Measurements from ENCODE around the gene SMCHD1. TPM values are rescaled to one million over a fixed set of nuclear protein-coding genes. Genes with fewer than 3 reads are reported as not detected.
A peak's percentile ranks its signal among the peaks of the same experiment; 100 is the strongest.

The SMCHD1 gene
- total RNA-seq (2014; rRNA removed; shearing (Covaris generic); ENCODE audit: low replicate concordance), result 16.2 and 19.0 TPM in 2 replicates

GRCh38 chr18:2655178-2655953, at the start of gene SMCHD1:
Gene SMCHD1 (plus strand): TSS chr18:2655726. CDS start chr18:2656076, 350 bp downstream.
- Histone ChIP-seq H3K4me3 (peak within 1 kb of the TSS; percentile 91), H3K36me3 (no peaks in the 10 kb centered on the region; the same call in 1 of the 2 replicates), H3K27me3 (no peaks in the 10 kb centered on the region), H3K9me3 (no peaks in the 10 kb centered on the region)
- peak; percentile 85 for DNase-seq

GRCh38 chr18:2606335-2606734, 49.2 kb upstream of the SMCHD1 start:
- H3K36me3 ChIP-seq, result peaks cover 47% of the 10 kb centered on the region
- H3K27me3 ChIP-seq, result no peaks in the 10 kb centered on the region
- no peaks in the 10 kb centered on the region for H3K9me3 ChIP-seq
- DNase-seq, result no peak
- no peak overlapping the region for H3K4me3 ChIP-seq

- no peaks in the 10 kb centered on the region for H3K27me3 ChIP-seq
- no peak overlapping the region for H3K4me3 ChIP-seq
- H3K9me3 ChIP-seq, result no peaks in the 10 kb centered on the region
- DNase-seq, result no peak
- peaks cover 56% of the 10 kb centered on the region for H3K36me3 ChIP-seq
Observed at GRCh38 chr18:2609604-2610003, 45.9 kb upstream of the SMCHD1 start.

- no peak for DNase-seq
- no peak overlapping the region for H3K4me3 ChIP-seq
- H3K27me3 ChIP-seq, result no peaks in the 10 kb centered on the region
- no peaks in the 10 kb centered on the region for H3K9me3 ChIP-seq
- H3K36me3 ChIP-seq, result peaks cover 65% of the 10 kb centered on the region
Observed at GRCh38 chr18:2610549-2610948, 45.0 kb upstream of the SMCHD1 start.

- Histone ChIP-seq H3K36me3 (peaks cover 67% of the 10 kb centered on the region), H3K9me3 (no peaks in the 10 kb centered on the region), H3K27me3 (no peaks in the 10 kb centered on the region), H3K4me3 (no peak overlapping the region)
- no peak for DNase-seq
Observed at GRCh38 chr18:2612996-2613395, 42.5 kb upstream of the SMCHD1 start.

GRCh38 chr18:2617401-2617998, 38.0 kb upstream of the SMCHD1 start:
- no peaks in the 10 kb centered on the region for H3K27me3 ChIP-seq
- no peaks in the 10 kb centered on the region for H3K9me3 ChIP-seq
- DNase-seq, result no peak
- H3K36me3 ChIP-seq, result peaks cover 44% of the 10 kb centered on the region
- no peak overlapping the region for H3K4me3 ChIP-seq

- no peaks in the 10 kb centered on the region for H3K27me3 ChIP-seq
- no peak for DNase-seq
Observed at GRCh38 chr18:2618009-2618408, 37.5 kb upstream of the SMCHD1 start.

GRCh38 chr18:2625217-2625616, 30.3 kb upstream of the SMCHD1 start:
- no peaks in the 10 kb centered on the region for H3K9me3 ChIP-seq
- no peak for DNase-seq
- no peaks in the 10 kb centered on the region for H3K36me3 ChIP-seq
- H3K4me3 ChIP-seq, result no peak overlapping the region
- no peaks in the 10 kb centered on the region for H3K27me3 ChIP-seq

More at GRCh38 chr18:2618009-2618408, 37.5 kb upstream of the SMCHD1 start:
- Histone ChIP-seq H3K4me3 (no peak overlapping the region), H3K36me3 (peaks cover 39% of the 10 kb centered on the region), H3K9me3 (no peaks in the 10 kb centered on the region)

- DNase-seq, result no peak
- no peak overlapping the region for H3K4me3 ChIP-seq
- no peaks in the 10 kb centered on the region for H3K36me3 ChIP-seq
- H3K9me3 ChIP-seq, result no peaks in the 10 kb centered on the region
- H3K27me3 ChIP-seq, result no peaks in the 10 kb centered on the region
Observed at GRCh38 chr18:2627821-2628276, 27.7 kb upstream of the SMCHD1 start.

GRCh38 chr18:2629003-2629402, 26.5 kb upstream of the SMCHD1 start:
- no peak for DNase-seq
- Histone ChIP-seq H3K36me3 (no peaks in the 10 kb centered on the region), H3K27me3 (no peaks in the 10 kb centered on the region), H3K9me3 (no peaks in the 10 kb centered on the region), H3K4me3 (no peak overlapping the region)

- no peaks in the 10 kb centered on the region for H3K9me3 ChIP-seq
- no peaks in the 10 kb centered on the region for H3K36me3 ChIP-seq
- no peak overlapping the region for H3K4me3 ChIP-seq
- H3K27me3 ChIP-seq, result no peaks in the 10 kb centered on the region
- no peak for DNase-seq
Observed at GRCh38 chr18:2635586-2635985, 19.9 kb upstream of the SMCHD1 start.

GRCh38 chr18:2636126-2636631, 19.3 kb upstream of the SMCHD1 start:
- Histone ChIP-seq H3K36me3 (no peaks in the 10 kb centered on the region), H3K4me3 (no peak overlapping the region), H3K9me3 (no peaks in the 10 kb centered on the region), H3K27me3 (no peaks in the 10 kb centered on the region)
- no peak for DNase-seq

GRCh38 chr18:2641638-2642037, 13.9 kb upstream of the SMCHD1 start:
- H3K27me3 ChIP-seq, result no peaks in the 10 kb centered on the region
- no peak overlapping the region for H3K4me3 ChIP-seq
- no peak for DNase-seq
- no peaks in the 10 kb centered on the region for H3K9me3 ChIP-seq
- H3K36me3 ChIP-seq, result no peaks in the 10 kb centered on the region

- no peaks in the 10 kb centered on the region for H3K9me3 ChIP-seq
- H3K27me3 ChIP-seq, result no peaks in the 10 kb centered on the region
- H3K36me3 ChIP-seq, result no peaks in the 10 kb centered on the region
- DNase-seq, result no peak
- H3K4me3 ChIP-seq, result no peak overlapping the region
Observed at GRCh38 chr18:2642771-2643170, 12.8 kb upstream of the SMCHD1 start.

GRCh38 chr18:2644535-2644934, 11.0 kb upstream of the SMCHD1 start:
- DNase-seq, result no peak
- Histone ChIP-seq H3K4me3 (no peak overlapping the region), H3K9me3 (no peaks in the 10 kb centered on the region), H3K36me3 (no peaks in the 10 kb centered on the region), H3K27me3 (no peaks in the 10 kb centered on the region)

- DNase-seq, result no peak
- Histone ChIP-seq H3K9me3 (no peaks in the 10 kb centered on the region), H3K36me3 (no peaks in the 10 kb centered on the region), H3K4me3 (no peak overlapping the region), H3K27me3 (no peaks in the 10 kb centered on the region)
Observed at GRCh38 chr18:2651981-2652380, 3.5 kb upstream of the SMCHD1 start.

GRCh38 chr18:2653467-2653866, 2.1 kb upstream of the SMCHD1 start:
- Histone ChIP-seq H3K36me3 (no peaks in the 10 kb centered on the region), H3K9me3 (no peaks in the 10 kb centered on the region), H3K27me3 (no peaks in the 10 kb centered on the region), H3K4me3 (no peak overlapping the region)
- no peak for DNase-seq
